ENCODE data around the gene PTAFR. TPM values are rescaled to one million over a fixed set of nuclear protein-coding genes. Genes with fewer than 3 reads are reported as not detected.

Gene PTAFR, protein sequence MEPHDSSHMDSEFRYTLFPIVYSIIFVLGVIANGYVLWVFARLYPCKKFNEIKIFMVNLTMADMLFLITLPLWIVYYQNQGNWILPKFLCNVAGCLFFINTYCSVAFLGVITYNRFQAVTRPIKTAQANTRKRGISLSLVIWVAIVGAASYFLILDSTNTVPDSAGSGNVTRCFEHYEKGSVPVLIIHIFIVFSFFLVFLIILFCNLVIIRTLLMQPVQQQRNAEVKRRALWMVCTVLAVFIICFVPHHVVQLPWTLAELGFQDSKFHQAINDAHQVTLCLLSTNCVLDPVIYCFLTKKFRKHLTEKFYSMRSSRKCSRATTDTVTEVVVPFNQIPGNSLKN
- polyA plus RNA-seq (2013, experiment 1 of 4): 0.09 TPM
- polyA plus RNA-seq (2013, experiment 2 of 4): 0.16 TPM
- 0.43 TPM for polyA plus RNA-seq (2013, experiment 3 of 4)
- not detected for polyA plus RNA-seq (2013, experiment 4 of 4)

DNA sequence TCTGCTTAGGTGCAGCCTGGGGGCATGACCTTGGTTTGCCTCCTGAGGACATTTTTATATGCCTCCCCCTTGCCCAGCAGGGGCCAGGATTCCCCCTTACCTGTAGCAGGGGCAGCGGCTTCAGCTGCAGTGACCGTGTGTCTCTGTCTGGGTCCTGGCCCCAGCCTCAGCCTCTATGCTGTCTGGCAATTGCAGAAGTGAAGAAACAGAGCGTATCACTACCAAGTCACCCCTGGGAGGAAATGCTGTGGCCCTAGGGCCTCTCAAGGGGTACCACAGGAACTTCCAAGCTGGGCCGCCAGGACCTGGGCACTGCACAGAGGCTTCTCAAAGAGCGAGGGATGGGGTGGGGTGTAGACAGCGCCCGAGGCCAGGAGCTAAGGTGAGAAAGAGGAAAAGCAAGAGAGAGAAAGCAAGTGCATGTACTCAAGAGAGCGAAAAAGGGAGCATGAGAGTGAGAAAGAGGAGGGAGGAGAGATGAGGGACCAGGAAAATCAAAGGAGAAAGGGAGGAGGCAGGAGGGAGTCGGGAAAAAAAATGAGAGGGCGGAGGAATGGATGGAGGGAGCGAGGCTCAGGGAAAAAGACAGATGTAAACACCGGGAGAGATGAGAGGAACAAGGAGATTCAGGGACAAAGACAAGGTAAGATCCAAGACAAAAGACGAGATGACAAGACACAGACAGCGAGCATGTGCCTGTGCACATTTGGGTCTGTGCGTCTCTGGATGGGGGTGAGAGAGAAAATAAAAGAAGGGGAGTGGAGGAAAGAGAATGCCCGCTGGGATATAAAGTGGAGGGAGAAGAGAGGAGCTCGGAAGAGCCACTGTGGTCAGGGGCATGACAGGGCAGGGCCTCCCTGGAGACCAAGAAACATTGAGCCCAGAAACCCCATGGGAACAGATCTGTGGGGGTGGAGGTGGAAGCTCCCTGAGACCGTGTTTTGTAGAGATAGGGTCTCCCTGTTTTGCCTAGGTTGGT lies at the start of gene PTAFR:
Gene PTAFR (minus strand): TSS at position 199 of the 979 bp plus-strand sequence. CDS start 25,669 bp downstream, outside the sequence.
- no peaks in the 10 kb centered on the region for H3K36me3 ChIP-seq (ENCODE audit: control insufficient read depth, insufficient read depth, low read length)
- no peaks in the 10 kb centered on the region for H3K27me3 ChIP-seq (ENCODE audit: control insufficient read depth, insufficient read depth, low read length, poor library complexity, severe bottlenecking)
- no peaks in the 10 kb centered on the region for H3K4me1 ChIP-seq (ENCODE audit: control insufficient read depth, insufficient read depth, low read length)
- WGBS, 2 experiments: 81 to 83% methylated on average over 18 of the region's 18 CpGs
- no peaks in the 10 kb centered on the region for H3K9me3 ChIP-seq (ENCODE audit: control insufficient read depth, low read length)
- no peak within 1 kb of the TSS for H3K27ac ChIP-seq (ENCODE audit: insufficient read depth, low read depth, low read length, poor library complexity, severe bottlenecking)
- H3K4me3 ChIP-seq (ENCODE audit: insufficient read depth, low read depth, low read length): no peak within 1 kb of the TSS

- Histone ChIP-seq H3K36me3 (ENCODE audit: control insufficient read depth, insufficient read depth, low read length) (peaks cover 8% of the 10 kb centered on the region), H3K27ac (ENCODE audit: insufficient read depth, low read depth, low read length, poor library complexity, severe bottlenecking) (no peak overlapping the region), H3K27me3 (ENCODE audit: control insufficient read depth, insufficient read depth, low read length, poor library complexity, severe bottlenecking) (no peaks in the 10 kb centered on the region), H3K9me3 (ENCODE audit: control insufficient read depth, low read length) (no peaks in the 10 kb centered on the region), H3K4me1 (ENCODE audit: control insufficient read depth, insufficient read depth, low read length) (no peaks in the 10 kb centered on the region), H3K4me3 (ENCODE audit: insufficient read depth, low read depth, low read length) (no peak overlapping the region)
- WGBS, 2 experiments: 66 to 80% methylated on average over 2 of the region's 2 CpGs
Observed at GRCh38 chr1:28213315-28213714, 36.8 kb upstream of the PTAFR start.

DNA sequence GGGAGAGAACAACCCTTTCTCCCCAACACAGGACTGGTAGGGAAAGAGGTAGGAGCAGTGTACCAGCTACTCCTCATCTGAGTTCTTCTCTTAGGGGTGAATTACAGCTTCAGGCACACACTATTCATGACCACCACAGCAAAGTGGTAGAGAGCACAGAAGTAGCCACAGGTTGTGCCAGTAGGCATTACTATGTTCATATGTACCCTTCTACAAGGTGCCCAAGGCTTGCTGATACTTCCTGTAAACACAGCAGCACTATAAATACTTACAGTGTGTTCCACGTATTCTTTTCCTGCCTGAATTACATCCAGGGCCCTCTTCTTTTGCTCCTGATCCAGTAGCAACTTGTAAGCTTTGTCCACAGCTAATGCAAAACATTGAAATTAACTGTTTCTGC lies 33.2 kb upstream of the PTAFR start:
- Histone ChIP-seq H3K9me3 (ENCODE audit: control insufficient read depth, low read length) (no peaks in the 10 kb centered on the region), H3K4me3 (ENCODE audit: insufficient read depth, low read depth, low read length) (no peak overlapping the region), H3K36me3 (ENCODE audit: control insufficient read depth, insufficient read depth, low read length) (peaks cover 8% of the 10 kb centered on the region), H3K27me3 (ENCODE audit: control insufficient read depth, insufficient read depth, low read length, poor library complexity, severe bottlenecking) (no peaks in the 10 kb centered on the region), H3K4me1 (ENCODE audit: control insufficient read depth, insufficient read depth, low read length) (no peaks in the 10 kb centered on the region), H3K27ac (ENCODE audit: insufficient read depth, low read depth, low read length, poor library complexity, severe bottlenecking) (no peak overlapping the region)
- 92 to 95% methylated on average over 1 of the region's 1 CpG for WGBS, 2 experiments

GRCh38 chr1:28208818-28209441 lies 32.4 kb upstream of the PTAFR start:
- H3K36me3 ChIP-seq (ENCODE audit: control insufficient read depth, insufficient read depth, low read length): peaks cover 1% of the 10 kb centered on the region
- no peak overlapping the region for H3K27ac ChIP-seq (ENCODE audit: insufficient read depth, low read depth, low read length, poor library complexity, severe bottlenecking)
- no peaks in the 10 kb centered on the region for H3K27me3 ChIP-seq (ENCODE audit: control insufficient read depth, insufficient read depth, low read length, poor library complexity, severe bottlenecking)
- 62 to 81% methylated on average over 4 of the region's 4 CpGs for WGBS, 2 experiments
- no peak overlapping the region for H3K4me3 ChIP-seq (ENCODE audit: insufficient read depth, low read depth, low read length)
- no peaks in the 10 kb centered on the region for H3K4me1 ChIP-seq (ENCODE audit: control insufficient read depth, insufficient read depth, low read length)
- no peaks in the 10 kb centered on the region for H3K9me3 ChIP-seq (ENCODE audit: control insufficient read depth, low read length)

DNA sequence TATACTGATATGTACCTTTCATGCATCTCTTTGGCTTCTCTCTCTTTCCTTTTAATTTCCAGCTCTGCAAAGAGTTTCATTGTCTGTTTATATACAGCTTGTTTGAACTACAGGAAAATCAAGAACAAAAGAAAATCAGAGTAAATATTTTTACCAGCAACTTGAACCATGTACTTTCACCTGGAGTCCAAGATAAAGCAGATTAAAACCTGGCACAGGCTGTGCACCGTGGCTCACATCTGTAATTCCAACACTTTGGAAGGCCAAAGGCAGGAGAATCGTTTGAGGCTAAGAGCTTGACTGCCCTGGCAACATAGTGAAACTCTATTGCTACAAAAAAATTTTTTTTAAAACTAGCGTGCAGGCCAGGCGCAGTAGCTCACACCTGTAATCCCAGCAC lies 28.8 kb upstream of the PTAFR start:
- 92 to 95% methylated on average over 4 of the region's 4 CpGs for WGBS, 2 experiments
- H3K27me3 ChIP-seq (ENCODE audit: control insufficient read depth, insufficient read depth, low read length, poor library complexity, severe bottlenecking): no peaks in the 10 kb centered on the region
- H3K9me3 ChIP-seq (ENCODE audit: control insufficient read depth, low read length): no peaks in the 10 kb centered on the region
- H3K36me3 ChIP-seq (ENCODE audit: control insufficient read depth, insufficient read depth, low read length): peaks cover 19% of the 10 kb centered on the region
- no peak overlapping the region for H3K4me3 ChIP-seq (ENCODE audit: insufficient read depth, low read depth, low read length)
- H3K27ac ChIP-seq (ENCODE audit: insufficient read depth, low read depth, low read length, poor library complexity, severe bottlenecking): no peak overlapping the region
- H3K4me1 ChIP-seq (ENCODE audit: control insufficient read depth, insufficient read depth, low read length): no peaks in the 10 kb centered on the region

DNA sequence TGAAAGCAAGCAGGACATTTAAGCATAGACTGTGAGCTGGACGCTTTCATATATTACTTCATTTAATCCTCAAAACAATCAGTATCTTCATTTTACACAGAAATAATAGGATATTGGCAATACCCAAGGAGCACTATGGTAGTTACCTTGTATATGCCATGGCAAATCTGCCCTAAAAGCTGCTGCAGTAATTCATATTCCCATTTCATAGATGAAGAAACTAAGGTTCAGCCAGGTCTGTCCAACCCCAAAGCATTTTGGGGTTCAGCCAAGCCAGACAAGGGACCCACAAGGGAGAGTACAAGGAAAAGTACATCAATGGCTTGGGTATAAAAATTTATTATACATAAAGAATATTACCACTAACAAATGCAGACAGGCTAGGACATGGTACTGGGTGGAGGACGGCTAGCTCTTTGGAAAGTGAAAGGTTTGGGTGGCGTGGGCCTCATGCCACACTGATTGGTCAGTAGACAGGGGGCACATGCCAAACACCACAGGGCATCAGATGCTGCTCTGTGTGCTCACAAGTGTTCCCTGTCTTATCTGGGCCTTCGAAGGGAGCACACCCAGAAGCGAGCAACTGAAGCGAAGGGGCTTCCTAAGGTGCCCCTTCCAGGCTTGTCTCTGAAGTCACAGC lies 23.9 kb upstream of the PTAFR start:
- Histone ChIP-seq H3K9me3 (ENCODE audit: control insufficient read depth, low read length) (no peaks in the 10 kb centered on the region), H3K4me1 (ENCODE audit: control insufficient read depth, insufficient read depth, low read length) (peaks cover 7% of the 10 kb centered on the region), H3K4me3 (ENCODE audit: insufficient read depth, low read depth, low read length) (no peak overlapping the region), H3K36me3 (ENCODE audit: control insufficient read depth, insufficient read depth, low read length) (peaks cover 22% of the 10 kb centered on the region), H3K27me3 (ENCODE audit: control insufficient read depth, insufficient read depth, low read length, poor library complexity, severe bottlenecking) (no peaks in the 10 kb centered on the region), H3K27ac (ENCODE audit: insufficient read depth, low read depth, low read length, poor library complexity, severe bottlenecking) (no peak overlapping the region)
- WGBS, 2 experiments: 94 to 98% methylated on average over 6 of the region's 6 CpGs

- 88 to 92% methylated on average over 8 of the region's 8 CpGs for WGBS, 2 experiments
- H3K27ac ChIP-seq (ENCODE audit: insufficient read depth, low read depth, low read length, poor library complexity, severe bottlenecking): no peak overlapping the region
Observed at GRCh38 chr1:28199328-28200233, 23.1 kb upstream of the PTAFR start.

DNA sequence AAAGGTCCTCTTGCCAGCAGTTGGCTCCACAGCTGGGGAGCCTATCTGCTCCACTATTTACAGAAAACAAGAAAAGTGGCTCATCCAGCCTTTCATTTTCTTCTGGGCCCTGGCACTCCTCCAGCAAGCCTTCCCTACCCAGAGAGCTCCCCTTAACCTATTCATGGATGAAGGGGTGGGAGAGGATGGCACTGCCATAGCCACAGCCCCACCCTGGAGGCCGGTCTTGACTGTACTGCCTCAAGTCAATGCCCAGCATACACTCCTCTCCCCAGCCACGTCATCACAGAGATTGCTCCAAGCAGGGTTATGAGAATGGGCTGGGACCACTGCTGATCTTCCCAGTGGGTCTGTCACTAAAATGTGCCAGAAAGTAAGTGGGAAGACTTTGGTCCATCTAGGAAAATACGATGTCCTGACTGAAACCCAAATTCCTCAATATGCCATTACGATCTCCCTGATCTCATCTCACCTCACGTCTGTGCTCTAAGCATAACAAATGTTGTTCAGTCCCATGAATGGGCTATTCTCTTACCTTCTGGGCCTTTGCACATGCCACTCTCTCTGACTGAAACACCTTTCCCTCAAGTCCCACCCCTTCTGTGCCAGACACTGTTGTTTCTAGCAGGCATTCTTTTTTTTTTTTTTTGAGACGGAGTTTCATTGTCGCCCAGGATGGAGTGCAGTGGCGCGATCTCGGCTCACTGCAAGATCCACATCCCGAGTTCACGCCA lies 21.4 kb upstream of the PTAFR start:
- Histone ChIP-seq H3K4me1 (ENCODE audit: control insufficient read depth, insufficient read depth, low read length) (peaks cover 7% of the 10 kb centered on the region), H3K9me3 (ENCODE audit: control insufficient read depth, low read length) (no peaks in the 10 kb centered on the region), H3K4me3 (ENCODE audit: insufficient read depth, low read depth, low read length) (no peak overlapping the region), H3K27me3 (ENCODE audit: control insufficient read depth, insufficient read depth, low read length, poor library complexity, severe bottlenecking) (no peaks in the 10 kb centered on the region), H3K36me3 (ENCODE audit: control insufficient read depth, insufficient read depth, low read length) (peaks cover 17% of the 10 kb centered on the region), H3K27ac (ENCODE audit: insufficient read depth, low read depth, low read length, poor library complexity, severe bottlenecking) (no peak overlapping the region)
- 88 to 95% methylated on average over 12 of the region's 12 CpGs for WGBS, 2 experiments

More at GRCh38 chr1:28199328-28200233, 23.1 kb upstream of the PTAFR start:
- peaks cover 22% of the 10 kb centered on the region for H3K36me3 ChIP-seq (ENCODE audit: control insufficient read depth, insufficient read depth, low read length)
- no peaks in the 10 kb centered on the region for H3K9me3 ChIP-seq (ENCODE audit: control insufficient read depth, low read length)
- peaks cover 7% of the 10 kb centered on the region for H3K4me1 ChIP-seq (ENCODE audit: control insufficient read depth, insufficient read depth, low read length)
- no peak overlapping the region for H3K4me3 ChIP-seq (ENCODE audit: insufficient read depth, low read depth, low read length)
- no peaks in the 10 kb centered on the region for H3K27me3 ChIP-seq (ENCODE audit: control insufficient read depth, insufficient read depth, low read length, poor library complexity, severe bottlenecking)

Measured in ectodermal cell (in vitro differentiated cells).